T-cell (primary cell): ENCODE measurements around the gene PPID. TPM values are rescaled to one million over a fixed set of nuclear protein-coding genes. Genes with fewer than 3 reads are reported as not detected.
"Not testable (repeated sequence)": the region's sequence is repeated elsewhere in the genome, so short reads cannot be mapped to it uniquely, and the experiment has no call there.

ENCODE experiments used
- ATAC-seq, 4 experiments: fragments of 200-7000 bp in 3 of 4; fragments of 150-1000 bp in 1 of 4; cut with Tn5 transposase; replicated peaks in 1 of 4; 1 replicate in 3 of 4; 2 replicates in 1 of 4; pipeline ENCODE4 v1.10.0; 2021; ENCODE audit warnings: moderate library complexity in 3 of 4, mild to moderate bottlenecking in 2 of 4, moderate number of reproducible peaks in 1 of 4
- CTCF ChIA-PET, 2 donors: fragments of 300-600 bp; sonication (Branson Sonifier 250); formaldehyde crosslinking; loops; one replicate each; lab custom pipeline; 2022; ENCODE audit warnings: antibody characterized with exemption in 2 of 2; lab: Charles Lee
- POLR2A ChIA-PET, 2 donors: fragments of 300-600 bp; sonication (Branson Sonifier 250); formaldehyde crosslinking; loops; one replicate each; lab custom pipeline; 2022; ENCODE audit warnings: antibody characterized with exemption in 2 of 2; lab: Charles Lee
- DNase-seq, 35 experiments: peaks; one replicate each; pipeline versions ENCODE4 v3.0.0 to v3.0.0-alpha.2; 2013 to 2023
- H3K27ac ChIP-seq: one replicate; pipeline ENCODE4 v1.5.1; 2013; ENCODE audit warnings: low read length
- H3K27me3 ChIP-seq, 2 experiments: replicated peaks in 1 of 2; 1 replicate in 1 of 2; 2 replicates in 1 of 2; pipeline versions ENCODE4 v1.6.1 to v1.7.0; 2013; ENCODE audit warnings: low read length in 1 of 2, mixed read lengths in 1 of 2; ENCODE audit not compliant: control insufficient read depth in 2 of 2, insufficient read depth in 2 of 2; ENCODE audit errors: extremely low read depth in 1 of 2
- H3K36me3 ChIP-seq, 2 donors: 1 replicate in 1 of 2; 2 replicates in 1 of 2; pipeline versions ENCODE4 v1.6.1 to v1.7.0; 2013; ENCODE audit warnings: low read length in 1 of 2; ENCODE audit not compliant: control insufficient read depth in 2 of 2, insufficient read depth in 1 of 2; ENCODE audit errors: extremely low read depth in 1 of 2
- H3K4me1 ChIP-seq, 2 experiments: 1 replicate in 1 of 2; 2 replicates in 1 of 2; pipeline versions ENCODE4 v1.6.1 to v1.7.0; 2013; ENCODE audit warnings: low read length in 2 of 2, mixed read lengths in 1 of 2; ENCODE audit not compliant: insufficient read depth in 2 of 2, control insufficient read depth in 1 of 2; ENCODE audit errors: extremely low read depth in 1 of 2
- H3K4me3 ChIP-seq, 2 donors: 1 replicate in 1 of 2; 2 replicates in 1 of 2; pipeline versions ENCODE4 v1.5.1 to v1.7.0; 2013; ENCODE audit warnings: mild to moderate bottlenecking in 2 of 2, low read length in 1 of 2, moderate library complexity in 1 of 2; ENCODE audit not compliant: control insufficient read depth in 1 of 2; ENCODE audit errors: extremely low read depth in 1 of 2
- H3K9me3 ChIP-seq: 2 replicates; pipeline ENCODE4 v1.7.0; 2013
- H3K27ac Mint-ChIP-seq, 2 donors: one replicate each; pipeline ENCODE4 v1.8.0; 2020 to 2021; ENCODE audit warnings: mild to moderate bottlenecking in 2 of 2, mixed read lengths in 2 of 2
- H3K27me3 Mint-ChIP-seq, 2 donors: one replicate each; pipeline ENCODE4 v1.8.0; 2021 to 2022; ENCODE audit warnings: mixed read lengths in 2 of 2
- H3K36me3 Mint-ChIP-seq: one replicate; pipeline ENCODE4 v1.8.0; 2021; ENCODE audit warnings: mixed read lengths
- H3K4me1 Mint-ChIP-seq, 3 donors: one replicate each; pipeline ENCODE4 v1.8.0; 2020 to 2022; ENCODE audit warnings: mixed read lengths in 3 of 3, mild to moderate bottlenecking in 1 of 3
- H3K4me3 Mint-ChIP-seq, 3 donors: one replicate each; pipeline ENCODE4 v1.8.0; 2020 to 2022; ENCODE audit warnings: mild to moderate bottlenecking in 3 of 3, mixed read lengths in 3 of 3, moderate library complexity in 3 of 3
- H3K9me3 Mint-ChIP-seq, 3 donors: one replicate each; pipeline ENCODE4 v1.8.0; 2020 to 2022; ENCODE audit warnings: mixed read lengths in 3 of 3
- WGBS: methylation state at CpG from one replicate; pipeline ENCODE4 v1.1.5; 2013; ENCODE audit warnings: missing lambda C conversion rate; ENCODE audit not compliant: insufficient coverage; 5-methylcytosine and 5-hydroxymethylcytosine counted together
- total RNA-seq, 35 experiments: library from RNA in 6 of 35; stranded (reverse) in 6 of 35; fragments of 120-200 nt in 1 of 35; gene quantifications; one replicate each; pipeline versions ENCODE4 v1.2.1 to v1.2.4 and lab custom pipeline; 2013 to 2026

Gene PPID
- total RNA-seq, 5 donors from 2014 or later (not counting 1 experiment from before 2014, with no cell fraction given), result 14.6 to 28.3 (median 26.2) TPM

GRCh38 chr4:158746537-158746936 lies 23.3 kb upstream of the PPID start:
- H3K9me3 ChIP-seq, H3K4me1 Mint-ChIP-seq, H3K4me3 ChIP-seq, CTCF ChIA-PET, H3K27me3 Mint-ChIP-seq, H3K27me3 ChIP-seq, H3K9me3 Mint-ChIP-seq, H3K4me3 Mint-ChIP-seq, H3K4me1 ChIP-seq, POLR2A ChIA-PET, H3K27ac Mint-ChIP-seq, H3K36me3 Mint-ChIP-seq, DNase-seq, ATAC-seq, H3K27ac ChIP-seq, H3K36me3 ChIP-seq: not testable (repeated sequence)
- 96% methylated on average over 18 of the region's 31 CpGs for WGBS

GRCh38 chr4:158741326-158742021 lies 18.3 kb upstream of the PPID start:
- no peaks in the 10 kb centered on the region for H3K4me1 Mint-ChIP-seq
- no peaks in the 10 kb centered on the region for H3K9me3 Mint-ChIP-seq

GRCh38 chr4:158739600-158739999 lies 16.4 kb upstream of the PPID start:
- H3K4me3 Mint-ChIP-seq, result no peak overlapping the region
- H3K27ac ChIP-seq, result no peak overlapping the region
- peaks cover 0 to 12% of the 10 kb centered on the region in 2 experiments for H3K27me3 ChIP-seq
- no peaks in the 10 kb centered on the region for H3K4me1 ChIP-seq
- no peak overlapping the region for H3K4me3 ChIP-seq
- peaks cover 6 to 9% of the 10 kb centered on the region in 2 donors for H3K27me3 Mint-ChIP-seq
- WGBS, result 100% methylated on average over 1 of the region's 2 CpGs
- H3K36me3 Mint-ChIP-seq, result no peaks in the 10 kb centered on the region
- ChIA-PET POLR2A (no interaction called here), CTCF (no interaction called here)
- ATAC-seq (no peak), DNase-seq (no peak)
- no peaks in the 10 kb centered on the region for H3K9me3 ChIP-seq
- no peaks in the 10 kb centered on the region for H3K36me3 ChIP-seq
- no peaks in the 10 kb centered on the region for H3K4me1 Mint-ChIP-seq
- no peak overlapping the region for H3K27ac Mint-ChIP-seq
- H3K9me3 Mint-ChIP-seq, result no peaks in the 10 kb centered on the region

More at GRCh38 chr4:158741326-158742021, 18.3 kb upstream of the PPID start:
- Histone ChIP-seq H3K27ac (no peak overlapping the region), H3K36me3 (no peaks in the 10 kb centered on the region), H3K9me3 (no peaks in the 10 kb centered on the region), H3K27me3 (peaks cover 0 to 9% of the 10 kb centered on the region in 2 experiments), H3K4me3 (no peak overlapping the region), H3K4me1 (no peaks in the 10 kb centered on the region)
- DNase-seq, result no peak
- no CpG with 5 or more reads among the region's 3 CpGs for WGBS
- ChIA-PET POLR2A (no interaction called here), CTCF (no interaction called here)
- no peak for ATAC-seq
- Mint-ChIP-seq H3K27me3 (peaks cover 6 to 9% of the 10 kb centered on the region in 2 donors), H3K36me3 (no peaks in the 10 kb centered on the region), H3K27ac (no peak overlapping the region), H3K4me3 (no peak overlapping the region)

- ChIA-PET POLR2A (no interaction called here), CTCF (interaction anchor here in 1 of 2 donors (0.6 kb wide), 2 partner anchors 48 to 86 kb away, joined by 3 to 4 read pairs; no protein-coding TSS in a partner anchor)
- H3K36me3 ChIP-seq, result no peaks in the 10 kb centered on the region
- DNase-seq (no peak), ATAC-seq (no peak)
- no peaks in the 10 kb centered on the region for H3K4me1 Mint-ChIP-seq
- H3K4me3 Mint-ChIP-seq, result no peak overlapping the region
- peaks cover 6 to 9% of the 10 kb centered on the region in 2 donors for H3K27me3 Mint-ChIP-seq
- H3K4me3 ChIP-seq, result no peak overlapping the region
- no peaks in the 10 kb centered on the region for H3K4me1 ChIP-seq
- no CpG with 5 or more reads among the region's 2 CpGs for WGBS
- no peaks in the 10 kb centered on the region for H3K36me3 Mint-ChIP-seq
- no peak overlapping the region for H3K27ac ChIP-seq
- H3K9me3 Mint-ChIP-seq, result no peaks in the 10 kb centered on the region
- no peak overlapping the region for H3K27ac Mint-ChIP-seq
- peaks cover 0 to 12% of the 10 kb centered on the region in 2 experiments for H3K27me3 ChIP-seq
- no peaks in the 10 kb centered on the region for H3K9me3 ChIP-seq
Observed at GRCh38 chr4:158738866-158739265, 15.7 kb upstream of the PPID start.

GRCh38 chr4:158729716-158730559 lies 6.7 kb upstream of the PPID start:
- ATAC-seq (peak; percentile 64 to 93 (median 82)), DNase-seq (peak in 32 of 35 experiments; percentile 14 to 74 (median 38))
- WGBS, result 15% methylated on average over 2 of the region's 5 CpGs
- ChIA-PET CTCF (interaction anchor here (0.7 to 1.4 kb wide), 6 partner anchors 9 to 122 kb away, joined by 3 to 5 read pairs (median 3); no protein-coding TSS in a partner anchor), POLR2A (interaction anchor here in 1 of 2 donors (0.6 kb wide), 1 partner anchor 109 kb away, joined by 4 read pairs; no protein-coding TSS in a partner anchor)
- H3K4me1 ChIP-seq, result no peaks in the 10 kb centered on the region
- peaks cover 30 to 33% of the 10 kb centered on the region in 2 donors for H3K27me3 Mint-ChIP-seq
- H3K36me3 ChIP-seq, result no peaks in the 10 kb centered on the region
- no peaks in the 10 kb centered on the region for H3K9me3 ChIP-seq
- H3K27ac Mint-ChIP-seq, result no peak overlapping the region
- no peak overlapping the region for H3K4me3 ChIP-seq
- no peak overlapping the region for H3K27ac ChIP-seq
- peaks cover 0 to 8% of the 10 kb centered on the region in 2 experiments for H3K27me3 ChIP-seq
- no peak overlapping the region for H3K4me3 Mint-ChIP-seq
- H3K36me3 Mint-ChIP-seq, result no peaks in the 10 kb centered on the region
- peaks cover 0 to 6% (median 2%) of the 10 kb centered on the region in 3 donors for H3K4me1 Mint-ChIP-seq
- H3K9me3 Mint-ChIP-seq, result no peaks in the 10 kb centered on the region

GRCh38 chr4:158728236-158728635 lies 5.0 kb upstream of the PPID start:
- DNase-seq (no peak), ATAC-seq (no peak)
- H3K36me3 Mint-ChIP-seq, result peaks cover 3% of the 10 kb centered on the region
- H3K4me1 ChIP-seq, result peaks cover 0 to 10% of the 10 kb centered on the region in 2 experiments
- WGBS, result no CpG with 5 or more reads among the region's 1 CpG
- H3K9me3 ChIP-seq, result no peaks in the 10 kb centered on the region
- H3K27ac ChIP-seq, result no peak overlapping the region
- ChIA-PET POLR2A (no interaction called here), CTCF (interaction anchor here (0.5 to 0.9 kb wide), 2 partner anchors 12 to 124 kb away, joined by 3 to 5 read pairs; no protein-coding TSS in a partner anchor)
- no peak overlapping the region for H3K4me3 ChIP-seq
- peaks cover 10 to 14% (median 13%) of the 10 kb centered on the region in 3 donors for H3K4me1 Mint-ChIP-seq
- no peaks in the 10 kb centered on the region for H3K9me3 Mint-ChIP-seq
- H3K27me3 ChIP-seq, result peaks cover 0 to 5% of the 10 kb centered on the region in 2 experiments
- no peaks in the 10 kb centered on the region for H3K36me3 ChIP-seq
- H3K27ac Mint-ChIP-seq, result no peak overlapping the region
- peaks cover 30 to 33% of the 10 kb centered on the region in 2 donors for H3K27me3 Mint-ChIP-seq
- H3K4me3 Mint-ChIP-seq, result no peak overlapping the region
